ENCODE data around the gene MZF1.

The MZF1 gene

GRCh38 chr19:58554494-58555368 is 18.4 kb downstream of the MZF1 start, which contains the start of gene CHMP2A:
TSS of gene CHMP2A (minus strand) at chr19:58555105. CDS start at chr19:58554212, 893 bp downstream.
- DNase-seq, result peak; percentile 98 to 99 (median 99)

DNA sequence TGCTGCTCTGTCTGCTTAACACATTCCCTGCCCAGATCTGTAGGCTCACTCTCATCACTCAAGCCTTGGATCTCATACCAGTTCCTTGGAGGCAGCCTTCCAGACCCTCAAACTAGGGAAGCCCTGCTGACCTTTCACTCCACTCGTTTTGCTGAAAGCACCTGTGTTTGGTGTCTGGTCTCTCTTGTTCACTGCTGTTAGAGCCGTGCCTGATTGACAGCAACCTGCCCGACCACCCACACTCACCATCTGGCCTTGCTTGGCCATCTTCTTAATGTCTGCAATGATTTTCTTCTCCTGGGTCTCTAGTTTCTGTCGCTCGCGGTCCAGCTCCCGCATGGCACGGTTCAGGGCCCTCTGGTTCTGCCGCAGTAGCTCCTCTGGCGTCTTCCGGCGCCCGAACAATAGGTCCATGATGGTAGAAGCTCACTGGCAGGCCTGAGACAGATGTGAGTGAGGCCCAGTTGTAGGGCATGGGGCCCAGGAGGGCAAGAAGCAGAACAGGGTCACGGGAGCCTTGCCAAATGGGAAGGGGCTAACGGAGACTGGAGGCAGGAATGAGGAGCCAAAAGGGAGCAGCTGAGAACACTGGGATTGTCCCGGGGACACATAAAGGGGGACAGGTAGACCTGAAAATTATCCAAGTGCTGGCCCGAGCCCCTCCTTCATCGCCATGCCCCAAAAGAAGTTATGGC is 19.2 kb downstream of the MZF1 start:
- DNase-seq, result no peak

- no peak for DNase-seq
Observed at GRCh38 chr19:58552655-58553054, 20.5 kb downstream of the MZF1 start.

GRCh38 chr19:58551577-58552471 is 21.3 kb downstream of the MZF1 start:
- no peak for DNase-seq

GRCh38 chr19:58551123-58551497 is 22.0 kb downstream of the MZF1 start:
- no peak for DNase-seq

DNA sequence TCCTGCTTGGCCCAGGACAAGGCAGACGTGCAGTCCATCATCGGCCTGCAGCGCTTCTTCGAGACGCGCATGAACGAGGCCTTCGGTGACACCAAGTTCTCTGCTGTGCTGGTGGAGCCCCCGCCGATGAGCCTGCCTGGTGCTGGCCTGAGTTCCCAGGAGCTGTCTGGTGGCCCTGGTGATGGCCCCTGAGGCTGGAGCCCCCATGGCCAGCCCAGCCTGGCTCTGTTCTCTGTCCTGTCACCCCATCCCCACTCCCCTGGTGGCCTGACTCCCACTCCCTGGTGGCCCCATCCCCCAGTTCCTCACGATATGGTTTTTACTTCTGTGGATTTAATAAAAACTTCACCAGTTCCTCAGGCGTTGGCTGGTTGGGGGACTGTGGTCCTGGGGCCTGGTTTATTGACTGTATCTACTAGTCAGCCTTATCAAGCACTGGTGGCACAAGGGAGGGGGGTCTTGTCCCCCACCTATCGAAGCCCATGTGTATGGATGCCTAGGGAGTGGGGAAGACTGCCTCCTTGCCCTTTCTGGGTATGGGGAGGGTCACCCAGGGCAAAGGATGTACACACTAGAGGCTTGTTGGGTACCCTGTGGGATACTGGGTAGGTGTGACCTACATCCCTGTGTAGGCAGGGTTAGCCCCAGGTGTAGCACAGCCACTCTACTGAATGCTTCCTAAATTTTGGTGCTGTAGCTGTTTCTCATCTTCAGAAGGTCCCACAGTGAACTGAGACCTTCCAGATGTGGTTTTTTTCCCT is 22.6 kb downstream of the MZF1 start:
- DNase-seq, result no peak

- DNase-seq, result no peak
Observed at GRCh38 chr19:58549664-58550361, 23.3 kb downstream of the MZF1 start.

DNA sequence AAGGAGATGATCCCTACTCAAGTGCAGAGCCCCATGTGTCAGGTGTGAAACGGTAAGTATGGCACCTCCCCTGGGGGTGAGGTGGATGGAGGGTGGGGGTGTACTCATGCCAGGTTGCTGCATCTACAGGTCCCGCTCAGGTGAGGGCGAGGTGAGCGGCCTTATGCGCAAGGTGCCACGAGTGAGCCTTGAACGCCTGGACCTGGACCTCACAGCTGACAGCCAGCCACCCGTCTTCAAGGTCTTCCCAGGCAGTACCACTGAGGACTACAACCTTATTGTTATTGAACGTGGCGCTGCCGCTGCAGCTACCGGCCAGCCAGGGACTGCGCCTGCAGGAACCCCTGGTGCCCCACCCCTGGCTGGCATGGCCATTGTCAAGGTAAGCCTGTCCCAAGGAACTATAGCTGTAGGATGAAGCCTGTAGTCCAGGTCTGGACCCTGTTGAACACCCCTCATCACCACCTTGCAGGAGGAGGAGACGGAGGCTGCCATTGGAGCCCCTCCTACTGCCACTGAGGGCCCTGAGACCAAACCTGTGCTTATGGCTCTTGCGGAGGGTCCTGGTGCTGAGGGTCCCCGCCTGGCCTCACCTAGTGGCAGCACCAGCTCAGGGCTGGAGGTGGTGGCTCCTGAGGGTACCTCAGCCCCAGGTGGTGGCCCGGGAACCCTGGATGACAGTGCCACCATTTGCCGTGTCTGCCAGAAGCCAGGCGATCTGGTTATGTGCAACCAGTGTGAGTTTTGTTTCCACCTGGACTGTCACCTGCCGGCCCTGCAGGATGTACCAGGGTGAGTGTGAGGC is 24.1 kb downstream of the MZF1 start:
- no peak for DNase-seq

GRCh38 chr19:58547323-58548312 is 25.5 kb downstream of the MZF1 start:
- peak in 1 of 3 donors; percentile 1 for DNase-seq

GRCh38 chr19:58546019-58546530 is 27.1 kb downstream of the MZF1 start:
- DNase-seq, result peak in 1 of 3 donors; percentile 17

DNA sequence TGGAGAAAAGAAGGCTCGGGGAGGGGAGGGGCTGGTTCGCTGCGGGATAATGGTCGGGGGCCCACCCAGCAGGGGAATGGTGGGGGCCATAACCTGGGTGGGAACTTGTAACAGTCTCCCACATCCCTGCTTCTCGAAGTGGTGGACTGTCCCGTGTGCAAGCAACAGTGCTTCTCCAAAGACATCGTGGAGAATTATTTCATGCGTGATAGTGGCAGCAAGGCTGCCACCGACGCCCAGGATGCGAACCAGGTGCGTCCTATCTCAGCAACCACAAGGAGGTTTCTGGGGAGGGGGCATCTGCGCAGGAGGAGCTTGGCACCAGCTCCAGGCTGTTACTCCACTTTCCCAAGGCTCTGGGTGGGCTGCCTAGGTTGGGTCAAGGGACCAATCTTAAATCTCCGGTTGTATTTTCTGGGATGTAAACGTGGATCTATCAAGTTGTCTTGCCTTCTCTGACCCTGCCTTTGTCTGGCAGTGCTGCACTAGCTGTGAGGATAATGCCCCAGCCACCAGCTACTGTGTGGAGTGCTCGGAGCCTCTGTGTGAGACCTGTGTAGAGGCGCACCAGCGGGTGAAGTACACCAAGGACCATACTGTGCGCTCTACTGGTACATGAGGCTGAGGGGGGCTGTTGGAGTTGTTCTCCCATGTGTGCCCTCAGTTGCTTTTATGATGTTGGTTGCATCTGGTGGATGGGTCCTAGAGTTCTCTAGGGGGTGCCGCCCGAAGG is 27.7 kb downstream of the MZF1 start:
- peak in 1 of 3 donors; percentile 17 for DNase-seq

- DNase-seq, result peak; percentile 76 to 94 (median 85)
Observed at GRCh38 chr19:58544591-58545285, 28.4 kb downstream of the MZF1 start.

DNA sequence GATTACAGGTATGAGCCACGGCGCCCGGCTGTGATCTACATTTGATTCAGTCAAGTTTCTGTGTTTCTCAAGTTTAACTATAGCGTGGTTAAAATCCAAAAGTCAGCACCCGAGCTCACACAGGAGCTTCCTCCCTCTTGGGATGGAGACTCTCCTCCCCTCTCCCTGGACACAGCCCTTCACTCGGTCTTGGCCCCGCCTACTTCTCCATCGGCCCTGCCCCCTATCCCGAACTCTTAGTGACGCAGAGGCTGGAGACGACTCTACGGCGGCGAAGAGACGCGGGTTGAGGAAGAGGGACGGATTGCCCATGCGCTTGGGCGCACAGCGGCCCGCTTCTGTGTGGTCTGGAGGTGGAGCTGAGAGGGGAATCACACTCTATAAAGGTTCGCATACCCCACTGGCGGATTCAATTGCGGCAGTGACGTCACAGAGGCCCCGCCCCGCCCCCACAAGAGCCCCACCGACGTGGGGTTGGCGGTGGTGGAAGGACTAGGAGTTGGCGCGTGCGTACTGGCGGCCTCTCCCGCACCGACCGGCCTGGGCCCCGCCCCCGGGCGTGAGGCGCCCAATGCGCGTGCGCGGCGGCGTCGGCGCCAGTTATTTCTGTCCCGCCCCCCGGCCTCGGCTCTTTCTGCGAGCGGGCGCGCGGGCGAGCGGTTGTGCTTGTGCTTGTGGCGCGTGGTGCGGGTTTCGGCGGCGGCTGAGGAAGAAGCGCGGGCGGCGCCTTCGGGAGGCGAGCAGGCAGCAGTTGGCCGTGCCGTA is 29.1 kb downstream of the MZF1 start, which contains the start of gene TRIM28:
Gene TRIM28, plus strand, starts transcription at position 239 of the 765 bp plus-strand sequence. CDS start 694 bp downstream, outside the sequence.
- DNase-seq, result peak; percentile 99

DNA sequence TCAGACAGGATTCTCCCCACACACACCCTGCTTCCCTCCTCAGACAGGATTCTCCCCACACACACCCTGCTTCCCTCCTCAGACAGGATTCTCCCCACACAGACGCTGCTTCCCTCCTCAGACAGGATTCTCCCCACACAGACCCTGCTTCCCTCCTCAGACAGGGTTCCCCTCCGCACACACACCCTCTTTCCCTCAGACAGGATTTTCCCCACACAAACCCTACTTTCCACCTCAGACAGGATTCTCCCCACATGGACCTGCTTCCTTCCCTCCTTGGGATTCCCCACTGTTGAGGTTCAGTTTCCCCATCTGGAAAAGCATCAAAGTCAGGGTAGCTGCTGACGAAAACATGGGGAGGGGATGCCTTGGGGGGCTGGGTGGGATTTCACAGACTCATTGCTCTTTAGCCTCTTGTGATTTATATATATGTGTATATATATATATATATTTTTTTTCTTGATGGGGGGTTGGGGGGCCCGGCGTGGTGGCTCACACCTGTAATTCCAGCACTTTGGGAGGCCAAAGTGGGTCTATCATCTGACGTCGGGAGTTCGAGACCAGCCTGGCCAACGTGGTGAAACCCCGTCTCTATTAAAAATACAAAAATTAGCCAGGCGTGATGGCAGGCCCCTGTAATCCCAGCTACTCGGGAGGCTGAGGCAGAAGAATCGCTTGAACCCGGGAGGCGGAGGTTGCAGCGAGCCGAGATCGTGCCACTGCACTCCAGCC is 30.3 kb downstream of the MZF1 start:
- DNase-seq, result peak; percentile 61 to 78 (median 72)

DNA sequence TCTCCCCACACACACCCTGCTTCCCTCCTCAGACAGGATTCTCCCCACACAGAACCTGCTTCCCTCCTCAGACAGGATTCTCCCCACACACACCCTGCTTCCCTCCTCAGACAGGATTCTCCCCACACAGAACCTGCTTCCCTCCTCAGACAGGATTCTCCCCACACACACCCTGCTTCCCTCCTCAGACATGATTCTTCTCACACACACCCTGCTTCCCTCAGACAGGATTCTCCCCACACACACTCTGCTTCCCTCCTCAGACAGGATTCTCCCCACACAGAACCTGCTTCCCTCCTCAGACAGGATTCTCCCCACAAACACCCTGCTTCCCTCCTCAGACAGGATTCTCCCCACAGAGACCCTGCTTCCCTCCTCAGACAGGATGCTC is 34.0 kb downstream of the MZF1 start:
- DNase-seq, result peak in 1 of 3 donors; percentile 23

Data from suppressor macrophage treated with lipopolysaccharide for 1 hour (primary cell).